ENCODE data around the gene MIB2.
"Not testable (repeated sequence)": the region's sequence is repeated elsewhere in the genome, so short reads cannot be mapped to it uniquely, and the experiment has no call there.

MIB2 gene

DNA sequence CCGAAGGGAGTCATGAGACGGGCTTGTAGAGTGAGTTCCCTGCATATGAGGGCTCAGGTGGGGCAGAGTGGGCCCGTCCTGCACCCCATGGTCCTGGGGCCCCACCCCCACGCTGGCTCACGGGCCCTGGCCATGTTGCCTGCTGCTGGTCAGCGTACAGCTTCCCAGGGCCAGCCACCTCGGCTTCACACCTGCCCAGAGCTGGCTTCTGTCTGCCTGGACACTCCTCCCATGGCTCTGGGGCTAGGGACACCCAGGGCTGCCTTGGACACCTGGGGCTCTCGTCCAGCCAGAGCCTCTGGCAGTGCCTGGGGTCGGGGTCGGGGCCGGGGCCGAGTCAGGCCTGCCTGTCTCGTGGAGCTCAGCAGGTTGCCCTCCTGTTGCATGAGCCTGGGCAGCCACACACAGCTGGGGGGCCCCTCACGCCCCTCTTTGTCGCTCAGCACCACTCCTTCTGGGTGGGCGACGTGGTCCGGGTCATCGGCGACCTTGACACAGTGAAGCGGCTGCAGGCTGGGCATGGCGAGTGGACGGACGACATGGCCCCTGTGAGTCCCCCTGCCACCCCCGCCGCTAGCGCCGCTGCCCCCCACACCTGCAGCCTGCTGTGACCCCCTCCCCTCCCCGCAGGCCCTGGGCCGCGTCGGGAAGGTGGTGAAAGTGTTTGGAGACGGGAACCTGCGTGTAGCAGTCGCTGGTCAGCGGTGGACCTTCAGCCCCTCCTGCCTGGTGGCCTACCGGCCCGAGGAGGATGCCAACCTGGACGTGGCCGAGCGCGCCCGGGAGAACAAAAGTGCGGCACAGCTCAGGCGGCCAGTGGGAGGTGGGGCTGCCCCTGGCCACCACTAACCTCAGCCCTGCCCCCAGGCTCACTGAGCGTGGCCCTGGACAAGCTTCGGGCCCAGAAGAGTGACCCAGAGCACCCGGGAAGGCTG is 11.2 kb downstream of the MIB2 start:
- DNase-seq (ENCODE audit: low read depth in 2 of 2), result no peak

DNA sequence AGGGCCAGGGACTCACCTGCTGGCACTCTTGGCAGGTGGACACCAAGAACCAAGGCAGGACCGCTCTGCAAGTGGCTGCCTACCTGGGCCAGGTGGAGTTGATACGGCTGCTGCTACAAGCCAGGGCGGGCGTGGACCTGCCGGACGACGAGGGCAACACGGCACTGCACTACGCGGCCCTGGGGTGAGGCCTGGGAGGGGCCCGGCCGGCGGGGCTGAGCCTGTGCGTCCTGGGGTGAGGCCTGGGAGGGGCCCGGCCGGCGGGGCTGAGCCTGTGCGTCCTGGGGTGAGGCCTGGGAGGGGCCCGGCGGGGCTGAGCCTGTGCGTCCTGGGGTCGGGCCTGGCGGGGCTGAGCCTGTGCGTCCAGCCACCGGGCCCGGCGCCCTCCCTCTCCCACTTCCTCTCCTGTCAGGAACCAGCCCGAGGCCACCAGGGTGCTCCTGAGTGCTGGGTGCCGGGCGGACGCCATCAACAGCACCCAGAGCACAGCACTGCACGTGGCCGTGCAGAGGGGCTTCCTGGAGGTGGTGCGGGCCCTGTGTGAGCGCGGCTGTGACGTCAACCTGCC is 12.0 kb downstream of the MIB2 start:
- no peak for DNase-seq (ENCODE audit: low read depth in 2 of 2)

DNA sequence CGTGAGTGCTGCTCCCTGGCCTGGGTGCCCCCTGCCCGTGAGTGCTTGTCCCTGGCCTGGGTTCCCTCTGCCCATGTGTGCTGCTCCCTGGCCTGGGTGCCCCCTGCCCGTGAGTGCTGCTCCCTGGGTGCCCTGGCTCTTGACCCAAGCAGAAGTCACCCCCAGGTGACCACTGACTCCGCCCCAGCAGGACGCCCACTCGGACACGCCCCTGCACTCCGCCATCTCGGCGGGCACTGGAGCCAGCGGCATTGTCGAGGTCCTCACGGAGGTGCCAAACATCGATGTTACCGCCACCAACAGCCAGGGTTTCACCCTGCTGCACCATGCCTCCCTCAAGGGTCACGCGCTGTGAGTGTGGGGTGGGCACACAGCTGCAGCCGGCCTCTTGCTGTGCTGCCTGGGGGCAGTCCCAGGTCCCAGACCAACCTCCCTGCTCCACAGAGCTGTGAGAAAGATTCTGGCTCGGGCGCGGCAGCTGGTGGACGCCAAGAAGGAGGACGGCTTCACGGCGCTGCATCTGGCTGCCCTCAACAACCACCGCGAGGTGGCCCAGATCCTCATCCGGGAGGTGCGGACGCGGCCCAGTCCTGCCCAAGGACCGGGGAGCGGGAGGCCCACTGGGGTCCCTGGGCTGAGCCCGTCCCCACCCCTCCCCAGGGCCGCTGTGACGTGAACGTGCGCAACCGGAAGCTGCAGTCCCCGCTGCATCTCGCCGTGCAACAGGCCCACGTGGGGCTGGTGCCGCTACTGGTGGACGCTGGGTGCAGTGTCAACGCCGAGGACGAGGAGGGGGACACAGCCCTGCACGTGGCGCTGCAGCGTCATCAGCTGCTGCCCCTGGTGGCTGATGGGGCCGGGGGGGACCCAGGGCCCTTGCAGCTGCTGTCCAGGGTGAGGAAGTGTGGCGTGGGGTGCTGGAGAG is 12.8 kb downstream of the MIB2 start:
- DNase-seq (ENCODE audit: low read depth in 2 of 2), result no peak

DNA sequence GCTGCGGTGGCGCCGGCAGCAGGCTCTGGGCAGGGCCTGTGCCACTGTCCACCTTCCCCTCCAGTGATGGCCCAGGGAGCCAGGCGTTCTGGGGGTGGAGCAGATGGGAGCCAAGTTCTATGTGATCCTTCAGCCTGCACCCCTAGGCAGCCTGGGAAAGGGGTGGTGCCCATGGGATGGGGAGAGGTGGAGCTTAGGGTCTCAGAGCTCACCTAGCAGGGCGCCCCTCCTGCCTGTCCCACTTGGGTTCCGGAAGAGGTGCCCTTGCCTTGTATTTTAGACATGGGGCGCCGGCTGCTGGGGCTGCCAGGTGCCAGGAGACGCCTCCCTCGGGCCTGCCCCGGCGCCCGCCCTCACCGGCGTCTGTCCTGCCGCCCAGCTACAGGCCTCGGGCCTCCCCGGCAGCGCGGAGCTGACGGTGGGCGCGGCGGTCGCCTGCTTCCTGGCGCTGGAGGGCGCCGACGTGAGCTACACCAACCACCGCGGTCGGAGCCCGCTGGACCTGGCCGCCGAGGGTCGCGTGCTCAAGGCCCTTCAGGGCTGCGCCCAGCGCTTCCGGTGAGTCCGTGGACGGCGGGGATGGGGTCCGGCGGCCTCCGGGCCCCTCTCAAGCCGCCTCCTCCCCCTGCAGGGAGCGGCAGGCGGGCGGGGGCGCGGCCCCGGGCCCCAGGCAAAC is 13.6 kb downstream of the MIB2 start:
- peak in 1 of 2 donors; percentile 41 for DNase-seq (ENCODE audit: low read depth in 2 of 2)

DNA sequence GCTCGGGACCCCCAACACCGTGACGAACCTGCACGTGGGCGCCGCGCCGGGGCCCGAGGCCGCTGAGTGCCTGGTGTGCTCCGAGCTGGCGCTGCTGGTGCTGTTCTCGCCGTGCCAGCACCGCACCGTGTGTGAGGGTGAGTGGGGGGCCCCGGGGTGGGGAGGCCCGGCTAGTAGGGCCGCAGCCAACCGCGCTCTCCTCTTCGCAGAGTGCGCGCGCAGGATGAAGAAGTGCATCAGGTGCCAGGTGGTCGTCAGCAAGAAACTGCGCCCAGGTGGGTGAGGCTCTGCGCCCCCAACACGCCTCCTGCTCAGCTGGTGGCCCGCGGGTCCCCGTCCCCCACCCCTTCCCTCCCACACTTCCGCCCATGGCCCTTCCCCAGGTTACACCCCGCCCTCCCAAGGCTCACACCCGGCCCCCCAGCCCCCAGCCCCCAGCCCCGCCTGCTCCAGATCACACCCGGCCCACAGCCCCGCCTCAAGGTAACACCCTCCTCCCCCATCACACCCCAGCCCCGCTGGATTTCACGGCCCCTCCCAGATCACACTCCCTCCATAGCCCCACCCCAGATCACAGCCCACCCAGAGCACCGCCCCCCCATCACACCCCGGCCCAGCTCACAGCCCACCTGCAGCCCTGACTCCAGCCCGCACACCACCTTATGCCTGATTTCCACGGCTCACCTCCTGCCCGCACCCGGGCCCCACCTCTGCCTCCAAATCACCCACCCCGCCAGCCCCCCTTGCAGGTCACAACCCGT is 14.3 kb downstream of the MIB2 start:
- DNase-seq (ENCODE audit: low read depth in 2 of 2), result peak; percentile 41 to 42

DNA sequence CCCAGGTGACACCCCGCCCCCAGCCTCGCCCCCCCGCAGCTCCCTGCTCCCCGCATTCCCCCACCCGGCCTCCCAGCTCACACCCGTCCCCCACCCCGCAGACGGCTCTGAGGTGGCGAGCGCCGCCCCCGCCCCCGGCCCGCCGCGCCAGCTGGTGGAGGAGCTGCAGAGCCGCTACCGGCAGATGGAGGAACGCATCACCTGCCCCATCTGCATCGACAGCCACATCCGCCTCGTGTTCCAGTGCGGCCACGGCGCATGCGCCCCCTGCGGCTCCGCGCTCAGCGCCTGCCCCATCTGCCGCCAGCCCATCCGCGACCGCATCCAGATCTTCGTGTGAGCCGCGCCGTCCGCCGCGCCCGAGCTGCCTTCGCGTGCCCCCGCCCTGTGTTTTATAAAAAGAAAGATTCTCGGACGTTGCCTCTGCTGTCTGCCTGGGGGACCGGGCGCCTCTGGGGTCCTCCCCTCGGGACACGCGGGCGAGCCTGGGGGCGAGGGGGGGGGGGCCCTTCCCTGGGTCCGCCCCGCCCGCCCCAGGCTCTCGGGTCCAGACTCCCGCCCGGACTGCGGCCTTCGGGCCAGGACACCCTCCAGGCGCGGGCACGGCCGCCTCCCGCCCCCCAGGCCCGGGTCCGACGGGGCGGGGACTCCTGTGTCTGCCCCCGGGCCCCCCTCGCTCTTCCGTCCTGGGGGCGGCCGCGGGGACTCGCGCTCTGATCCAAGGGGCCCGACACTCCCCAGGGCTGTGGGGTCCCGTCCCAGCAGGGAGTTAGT is 15.1 kb downstream of the MIB2 start:
- peak; percentile 89 for DNase-seq (ENCODE audit: low read depth in 2 of 2)

DNA sequence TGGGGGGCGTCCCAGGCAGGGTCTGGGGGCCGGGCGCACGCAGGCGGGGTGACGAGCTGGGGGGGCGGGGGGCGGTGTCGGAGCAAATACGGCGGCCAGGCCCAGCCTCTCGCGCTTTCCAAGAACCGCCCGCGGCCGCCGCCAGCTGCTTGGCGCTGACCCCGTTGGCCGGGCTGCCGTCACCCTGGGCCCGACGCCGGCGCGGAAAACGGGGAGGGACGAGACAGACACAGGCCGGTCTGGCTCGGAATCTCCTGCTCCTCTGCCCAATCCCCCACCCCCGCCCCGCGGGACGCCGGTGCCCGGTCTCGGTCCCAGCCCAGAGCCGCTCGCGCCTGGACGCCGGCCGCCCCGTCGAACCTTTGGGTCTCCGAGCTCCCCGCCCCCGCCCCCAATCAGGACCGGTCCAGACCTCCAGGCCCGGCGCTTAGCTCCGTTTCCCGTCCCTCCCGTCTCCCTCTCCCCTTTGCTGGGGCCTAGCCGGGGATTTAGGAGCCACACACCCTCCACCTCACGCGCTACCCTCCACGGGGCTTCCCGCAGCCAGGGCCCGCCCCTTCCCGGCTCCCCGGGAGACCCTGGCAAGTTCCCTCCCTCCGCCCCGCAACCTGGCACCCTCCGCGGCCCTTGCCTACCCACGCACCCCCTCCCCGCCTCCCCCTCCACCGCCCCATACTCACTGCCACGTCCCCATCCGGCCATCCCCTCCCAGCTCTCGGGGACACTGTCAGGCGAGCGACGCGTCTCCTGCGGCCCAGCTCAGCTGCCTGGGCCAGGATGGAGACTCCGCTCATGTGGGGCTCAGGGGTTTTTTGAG is 15.9 kb downstream of the MIB2 start:
- no peak for DNase-seq (ENCODE audit: low read depth in 2 of 2)

DNA sequence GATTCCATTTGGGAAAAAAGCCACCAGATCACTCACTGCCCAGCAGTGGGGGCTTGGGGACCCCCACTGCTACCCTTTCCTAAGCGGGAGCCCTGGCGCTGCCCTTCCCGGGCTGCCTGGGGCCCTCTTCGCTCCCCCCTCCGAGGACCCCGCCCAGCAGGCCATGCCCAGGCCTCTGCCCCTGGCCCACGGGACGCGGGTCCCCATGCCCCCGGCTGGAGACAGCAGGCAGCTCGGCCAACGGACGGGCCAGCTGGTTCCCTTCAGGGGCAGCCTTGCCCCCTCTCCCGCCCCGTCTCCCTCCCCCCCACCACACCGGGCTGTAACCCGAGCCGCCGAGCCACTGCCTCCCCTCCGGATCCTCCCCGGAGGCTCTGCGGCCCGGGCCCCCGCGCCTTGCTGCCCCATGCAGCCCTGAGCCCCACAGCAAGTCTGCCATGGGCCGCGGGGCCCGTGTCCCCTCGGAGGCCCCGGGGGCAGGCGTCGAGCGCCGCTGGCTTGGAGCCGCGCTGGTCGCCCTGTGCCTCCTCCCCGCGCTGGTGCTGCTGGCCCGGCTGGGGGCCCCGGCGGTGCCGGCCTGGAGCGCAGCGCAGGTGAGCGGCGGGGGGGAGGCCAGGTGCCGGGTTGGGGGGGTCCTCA is 16.6 kb downstream of the MIB2 start, which contains the start of gene MMP23B:
Gene MMP23B, plus strand, starts transcription at position 392 of the 639 bp plus-strand sequence. Its CDS starts 46 bp downstream, at position 438.
- no peak for DNase-seq (ENCODE audit: low read depth in 2 of 2)

DNA sequence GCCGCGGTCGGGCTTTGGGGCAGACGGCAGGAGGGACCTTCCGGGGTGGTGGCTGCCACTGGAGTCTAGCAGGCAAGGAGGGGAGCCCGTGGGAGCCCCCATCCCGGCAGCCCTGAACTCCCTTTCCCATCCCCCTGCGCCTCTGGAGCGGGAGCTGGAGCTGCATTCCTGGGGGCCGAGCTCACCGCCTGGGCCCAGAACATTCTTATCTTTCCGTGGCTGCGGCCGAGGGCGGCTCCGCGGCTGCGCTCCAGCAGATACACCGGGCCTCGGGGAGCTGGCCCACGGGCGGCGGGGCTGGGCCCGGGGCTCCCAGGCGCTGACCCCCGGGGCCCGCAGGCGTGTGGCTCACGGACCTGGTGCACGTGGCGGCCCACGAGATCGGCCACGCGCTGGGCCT is 18.1 kb downstream of the MIB2 start:
- not testable (repeated sequence) for DNase-seq (ENCODE audit: low read depth in 2 of 2)

DNA sequence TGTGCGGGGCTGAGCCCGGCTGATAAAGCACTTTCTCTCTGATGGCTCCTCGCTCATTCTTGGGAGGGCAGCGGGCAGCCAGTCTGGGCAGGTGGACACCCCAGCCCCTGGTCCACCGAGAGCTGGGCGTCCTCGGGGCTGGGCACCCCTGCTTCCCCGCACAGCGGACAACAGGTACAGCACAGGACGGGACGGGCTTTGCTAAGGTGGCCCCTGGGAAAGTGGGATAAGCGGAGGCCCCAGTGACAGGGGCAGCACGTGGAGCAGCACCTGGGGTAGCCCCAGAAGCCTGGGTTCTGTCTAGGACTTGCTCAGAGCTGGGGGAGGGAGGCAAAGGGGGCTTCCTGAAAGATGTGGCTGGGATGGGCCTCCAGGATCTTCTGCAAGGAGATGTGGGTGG is 19.3 kb downstream of the MIB2 start:
- DNase-seq (ENCODE audit: low read depth in 2 of 2), result not testable (repeated sequence)

DNA sequence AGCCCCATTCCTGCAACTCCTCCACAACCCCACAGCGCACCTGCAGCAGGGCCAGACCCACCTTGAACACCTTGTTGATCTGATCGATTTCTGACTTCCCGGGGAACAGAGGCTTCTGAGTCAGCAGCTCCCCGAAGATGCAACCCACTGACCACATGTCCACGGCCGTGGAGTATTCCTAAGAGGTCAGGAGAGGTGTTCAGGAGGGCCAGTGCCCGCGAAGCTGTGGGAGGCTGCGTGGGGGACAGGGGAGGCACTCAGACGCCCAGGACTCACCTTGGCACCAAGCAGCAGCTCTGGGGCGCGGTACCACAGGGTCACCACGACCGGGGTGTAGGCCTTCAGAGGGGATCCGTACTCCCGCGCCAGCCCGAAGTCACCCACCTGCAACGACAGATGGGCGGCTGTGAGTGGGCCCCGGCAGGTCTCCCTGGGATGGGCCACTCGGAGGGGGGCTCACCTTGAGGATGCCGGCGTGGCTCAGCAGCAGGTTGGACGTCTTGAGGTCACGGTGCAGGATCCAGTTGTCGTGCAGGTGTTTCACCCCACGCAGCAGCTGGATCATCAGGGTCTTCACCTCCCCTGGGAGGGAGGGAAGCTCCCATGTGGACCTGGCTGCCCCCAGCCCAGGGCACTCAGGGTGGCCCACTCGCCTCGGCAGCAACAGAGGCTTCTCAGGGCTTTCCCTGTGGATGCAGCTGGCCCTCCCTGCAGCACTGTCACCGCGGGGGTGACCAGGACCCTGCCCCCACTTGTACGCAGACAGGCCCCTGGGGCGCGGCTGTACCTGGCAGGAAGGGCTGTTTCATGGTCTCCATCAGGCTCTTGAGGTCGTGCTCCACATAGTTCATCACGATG is 21.6 kb downstream of the MIB2 start:
- not testable (repeated sequence) for DNase-seq (ENCODE audit: low read depth in 2 of 2)

DNA sequence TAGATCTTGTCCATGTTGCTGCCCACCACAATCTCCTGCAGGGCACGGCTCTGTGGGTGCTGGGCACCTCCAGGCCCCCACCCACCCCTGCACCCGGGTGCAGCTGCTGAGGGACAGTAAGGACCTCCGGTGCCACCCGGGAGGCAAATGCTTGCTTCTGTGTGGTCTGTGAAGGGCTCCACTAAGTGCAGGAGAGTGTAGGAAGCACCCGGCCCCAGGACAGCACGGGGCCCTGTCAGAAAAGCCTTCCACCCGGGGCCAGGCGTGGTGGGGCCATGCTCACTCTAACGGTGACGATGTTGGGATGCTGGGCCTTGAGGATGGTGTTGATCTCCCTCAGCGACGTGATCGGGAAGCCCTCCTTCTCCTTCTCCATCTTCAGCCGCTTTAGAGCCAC is 22.2 kb downstream of the MIB2 start:
- DNase-seq (ENCODE audit: low read depth in 2 of 2), result not testable (repeated sequence)

DNA sequence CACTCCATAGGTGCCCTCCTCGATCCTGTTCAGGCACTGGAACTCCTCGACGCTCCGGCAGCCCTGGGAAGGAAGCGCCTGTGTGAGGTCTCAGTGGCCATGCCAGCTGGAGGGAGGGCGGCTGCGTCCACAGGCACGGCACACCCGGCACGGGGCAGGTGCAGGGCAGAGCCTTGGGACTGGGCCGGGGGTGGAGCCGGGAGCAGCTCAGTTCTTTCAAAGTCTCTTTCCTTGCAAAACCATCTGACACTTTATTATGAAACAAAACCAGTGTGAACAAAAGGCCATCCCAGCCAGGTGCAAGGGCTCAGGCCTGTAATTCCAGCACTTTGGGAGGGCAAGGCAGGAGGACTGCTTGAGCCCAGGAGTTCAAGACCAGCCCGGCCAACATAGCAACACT is 23.2 kb downstream of the MIB2 start:
- DNase-seq (ENCODE audit: low read depth in 2 of 2), result not testable (repeated sequence)

DNA sequence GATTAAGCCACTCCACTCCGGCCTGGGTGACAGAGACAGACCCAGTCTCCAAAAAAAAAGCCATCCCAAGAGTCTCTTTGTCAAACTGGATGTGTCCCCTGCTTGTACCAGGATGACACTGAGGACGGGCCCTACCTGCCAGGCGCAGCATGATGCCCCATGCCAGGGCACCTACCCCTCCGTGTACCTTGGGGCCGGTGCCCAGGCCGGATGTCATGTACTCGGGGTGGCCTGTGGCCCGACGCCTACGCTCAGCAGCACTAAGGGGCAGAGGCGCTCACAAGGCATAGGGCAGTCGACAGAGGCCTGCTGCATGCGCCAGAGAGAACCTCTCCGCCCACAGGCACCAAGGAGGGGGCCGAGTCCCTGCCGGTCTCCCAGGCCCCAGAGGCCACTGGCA is 24.1 kb downstream of the MIB2 start:
- DNase-seq (ENCODE audit: low read depth in 2 of 2), result not testable (repeated sequence)

DNA sequence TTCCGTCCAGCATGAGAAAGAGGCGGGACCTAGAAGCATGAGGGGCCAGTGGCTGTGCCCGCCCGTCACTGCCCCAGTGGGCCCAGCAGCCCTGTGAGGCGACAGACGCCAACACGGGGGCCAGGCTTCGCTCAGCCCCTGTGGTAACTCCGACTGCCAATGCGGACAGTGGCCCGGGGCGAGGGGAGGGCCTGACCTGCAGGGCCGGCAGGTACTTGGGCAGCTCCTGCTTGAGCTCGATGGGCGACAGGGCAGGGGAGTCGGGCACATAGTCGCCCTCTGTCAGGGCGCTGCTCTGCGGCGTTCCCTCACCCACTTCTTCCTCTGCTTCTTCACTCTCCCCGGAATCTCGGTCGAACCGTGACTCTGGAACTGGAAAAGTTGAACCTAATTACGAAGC is 24.8 kb downstream of the MIB2 start:
- DNase-seq (ENCODE audit: low read depth in 2 of 2), result not testable (repeated sequence)

DNA sequence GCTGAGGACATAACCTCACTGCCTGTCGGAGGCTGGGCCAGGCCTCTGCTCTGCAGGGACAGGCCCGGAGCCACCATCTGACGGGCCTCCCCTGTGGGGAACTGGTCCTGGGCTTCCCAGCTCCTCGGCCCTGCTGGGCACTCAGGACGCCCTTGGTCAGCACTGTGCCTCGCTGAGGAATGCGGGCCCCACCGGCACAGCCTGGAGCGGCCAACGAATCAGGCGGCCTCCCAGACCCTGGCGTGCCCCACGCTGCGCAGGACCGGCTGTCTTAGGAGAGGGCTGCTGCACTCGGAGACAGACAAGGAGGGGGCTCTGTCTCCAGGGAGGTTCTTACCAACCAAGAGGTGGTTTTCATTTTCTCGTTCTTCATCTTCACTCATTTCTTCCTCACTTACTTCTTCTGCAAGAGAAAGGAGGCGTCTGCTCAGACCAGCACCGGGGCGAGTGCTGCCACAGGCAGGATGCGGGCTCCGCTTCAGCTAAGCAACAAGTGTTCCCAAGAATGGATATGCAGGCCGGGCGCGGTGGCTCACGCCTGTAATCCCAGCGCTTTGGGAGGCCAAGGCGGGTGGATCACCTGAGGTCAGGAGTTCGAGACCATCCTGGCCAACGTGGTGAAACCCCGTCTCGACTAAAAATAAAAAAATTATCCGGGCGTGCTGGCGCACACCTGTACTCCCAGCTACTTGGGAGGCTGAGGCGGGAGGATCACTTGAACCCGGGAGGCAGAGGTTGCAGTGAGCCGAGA is 25.6 kb downstream of the MIB2 start:
- DNase-seq (ENCODE audit: low read depth in 2 of 2), result not testable (repeated sequence)

DNA sequence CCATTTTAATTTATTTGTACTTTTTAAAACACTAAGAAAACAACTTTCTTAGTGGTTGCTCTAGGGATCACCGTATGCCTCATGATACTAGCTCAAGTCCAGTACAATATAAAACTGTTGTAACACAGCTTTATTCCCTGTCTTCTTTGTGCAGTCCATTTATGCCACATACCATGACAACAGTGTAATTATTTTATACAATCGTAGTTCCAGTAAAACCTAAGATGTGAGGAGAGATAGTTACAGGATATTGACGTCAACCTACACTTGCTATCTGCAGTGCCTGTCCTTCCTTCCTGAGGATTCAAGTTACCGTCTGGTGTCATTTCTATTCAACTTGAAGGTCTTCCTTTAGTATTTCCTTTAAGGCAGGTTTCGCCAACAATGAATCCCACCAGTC is 31.0 kb downstream of the MIB2 start:
- DNase-seq (ENCODE audit: low read depth in 2 of 2), result not testable (repeated sequence)
